Transverse colon (tissue), 4 donors: ENCODE data around the gene PINK1. TPM values are rescaled to one million over a fixed set of nuclear protein-coding genes. Genes with fewer than 3 reads are reported as not detected.

Source experiments
- DNase-seq: peaks from one replicate; pipeline ENCODE4 v3.0.0-alpha.2; 2019
- H3K27ac ChIP-seq, 4 donors: fragments of 200-600 bp; sonication (generic); 2 replicates each; pipeline ENCODE4 v1.5.1; 2016 to 2018; ENCODE audit warnings: inconsistent platforms in 4 of 4
- H3K27me3 ChIP-seq: fragments of 200-600 bp; sonication (generic); 2 replicates; pipeline ENCODE4 v1.5.1; 2017; ENCODE audit warnings: inconsistent platforms
- H3K36me3 ChIP-seq, 4 donors: fragments of 200-600 bp; sonication (generic); 2 replicates each; pipeline ENCODE4 v1.5.1; 2017 to 2019; ENCODE audit warnings: inconsistent platforms in 4 of 4
- H3K4me1 ChIP-seq, 4 donors: fragments of 200-600 bp; sonication (generic); 2 replicates each; pipeline ENCODE4 v1.5.1; 2017 to 2020; ENCODE audit warnings: inconsistent platforms in 4 of 4
- H3K4me3 ChIP-seq, 4 donors: fragments of 200-600 bp; sonication (generic); 1 replicate in 1 of 4; 2 replicates in 3 of 4; pipeline versions ENCODE4 v1.5.1 to v1.6.1; 2017 to 2019; ENCODE audit warnings: inconsistent platforms in 4 of 4
- H3K9me3 ChIP-seq, 2 donors: fragments of 200-600 bp; sonication (generic); 2 replicates each; pipeline ENCODE4 v1.5.1; 2017 to 2019; ENCODE audit warnings: inconsistent platforms in 2 of 2
- CTCF ChIP-seq, 5 experiments: fragments of 200-600 bp in 3 of 5; fragments of 450-650 bp in 2 of 5; sonication (generic) in 3 of 5; IDR thresholded peaks; 1 replicate in 2 of 5; 2 replicates in 3 of 5; pipeline ENCODE4 v1.5.1; 2016 to 2017; ENCODE audit warnings: antibody characterized with exemption in 5 of 5, inconsistent platforms in 3 of 5, mild to moderate bottlenecking in 2 of 5, moderate library complexity in 1 of 5
- EP300 ChIP-seq: sonication (generic); formaldehyde crosslinking; IDR thresholded peaks from one replicate; pipeline ENCODE4 v1.6.1; 2017; ENCODE audit warnings: antibody characterized with exemption, low read depth
- POLR2A ChIP-seq: fragments of 450-650 bp; IDR thresholded peaks from one replicate; pipeline ENCODE4 v1.6.1; 2016; ENCODE audit warnings: antibody characterized with exemption, mild to moderate bottlenecking, moderate library complexity
- POLR2AphosphoS5 ChIP-seq, 3 donors: sonication (generic); formaldehyde crosslinking; IDR thresholded peaks; one replicate each; pipeline ENCODE4 v1.6.1; 2016; ENCODE audit warnings: antibody characterized with exemption in 3 of 3
- WGBS, 2 donors: methylation state at CpG; one replicate each; pipeline ENCODE4 v1.1.5; 2018; ENCODE audit warnings: low coverage in 1 of 2; 5-methylcytosine and 5-hydroxymethylcytosine counted together
- in situ Hi-C, 4 donors: fragments of 200-750 bp; cut with MboI; loops; one replicate each; pipeline versions ENCODE4 v1.15.0 to v1.15.1; 2017; ENCODE audit warnings: low sequenced_read_pairs in 3 of 4, low pct_ligation_motif_present in 1 of 4, low pct_unique_long_range_greater_than_20kb in 1 of 4
- intact Hi-C: fragments of 100-400 bp; cut with DNase I; formaldehyde crosslinking; loops from one replicate; pipeline ENCODE4 v1.15.1; 2023; ENCODE audit warnings: low total_unique reads
- total RNA-seq, 4 donors: library from RNA; depleted of rRNA; stranded (reverse); fragments of >200 nt; gene quantifications; one replicate each; pipeline ENCODE4 v1.1.0, GENCODE V29; 2016

Gene PINK1
- total RNA-seq, 4 donors from 2014 or later: 122 to 235 (median 192) TPM

DNA sequence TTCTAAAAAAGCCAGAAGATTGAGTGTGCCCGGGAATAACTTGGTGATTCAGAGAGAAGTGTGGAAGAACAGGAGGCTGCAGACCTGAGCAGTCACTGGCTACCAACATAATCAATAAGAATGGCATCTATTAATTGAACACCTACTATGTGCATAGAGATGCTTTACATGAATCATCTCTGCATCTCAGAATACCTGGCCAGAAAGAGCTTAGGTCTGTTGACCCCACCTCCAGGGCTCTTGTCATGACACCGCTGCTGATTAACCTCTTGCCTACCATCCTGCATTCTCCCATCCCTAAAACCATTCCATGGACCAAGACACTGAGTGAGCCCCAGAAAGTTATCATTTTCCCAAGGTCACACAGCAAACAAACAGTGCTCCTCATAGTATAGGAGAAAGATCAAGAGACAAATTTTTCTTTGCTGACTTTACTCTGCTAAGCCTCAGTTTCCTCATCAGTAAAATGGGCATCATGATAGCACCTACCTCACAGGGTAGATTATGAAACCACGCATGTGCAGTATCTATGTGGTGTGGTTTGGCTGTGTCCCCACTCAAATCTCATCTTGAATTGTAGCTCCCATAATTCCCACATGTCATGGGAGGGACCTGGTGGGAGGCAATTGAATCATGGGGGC, 16.3 kb upstream of the PINK1 start:
- WGBS, 2 donors: 75% methylated on average over 3 of the region's 3 CpGs
- TF ChIP-seq POLR2A (no peak), EP300 (no peak), CTCF (IDR thresholded peaks at IDR 0.05) (no peak)
- Histone ChIP-seq H3K4me3 (no peak overlapping the region), H3K9me3 (no peaks in the 10 kb centered on the region), H3K27me3 (no peaks in the 10 kb centered on the region), H3K27ac (peak overlapping the region in 1 of 4 donors; percentile 14), H3K4me1 (peaks cover 9 to 27% (median 16%) of the 10 kb centered on the region in 4 donors), H3K36me3 (no peaks in the 10 kb centered on the region)
- DNase-seq: no peak
- in situ Hi-C loops: no loop called here
- intact Hi-C loops: no loop called here

DNA sequence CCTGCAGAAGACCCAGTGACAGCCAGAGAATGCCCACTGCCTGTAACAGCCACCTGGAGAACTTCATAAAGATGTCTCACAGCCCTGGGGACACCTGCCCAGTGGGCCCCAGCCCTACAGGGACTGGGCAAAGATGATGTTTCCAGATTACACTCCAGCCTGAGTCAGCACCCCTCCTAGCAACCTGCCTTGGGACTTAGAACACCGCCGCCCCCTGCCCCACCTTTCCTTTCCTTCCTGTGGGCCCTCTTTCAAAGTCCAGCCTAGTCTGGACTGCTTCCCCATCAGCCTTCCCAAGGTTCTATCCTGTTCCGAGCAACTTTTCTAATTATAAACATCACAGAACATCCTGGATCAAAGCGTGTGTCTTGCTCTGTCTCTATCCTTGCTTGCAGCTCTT, 14.7 kb upstream of the PINK1 start:
- in situ Hi-C loops: no loop called here
- DNase-seq: no peak

DNA sequence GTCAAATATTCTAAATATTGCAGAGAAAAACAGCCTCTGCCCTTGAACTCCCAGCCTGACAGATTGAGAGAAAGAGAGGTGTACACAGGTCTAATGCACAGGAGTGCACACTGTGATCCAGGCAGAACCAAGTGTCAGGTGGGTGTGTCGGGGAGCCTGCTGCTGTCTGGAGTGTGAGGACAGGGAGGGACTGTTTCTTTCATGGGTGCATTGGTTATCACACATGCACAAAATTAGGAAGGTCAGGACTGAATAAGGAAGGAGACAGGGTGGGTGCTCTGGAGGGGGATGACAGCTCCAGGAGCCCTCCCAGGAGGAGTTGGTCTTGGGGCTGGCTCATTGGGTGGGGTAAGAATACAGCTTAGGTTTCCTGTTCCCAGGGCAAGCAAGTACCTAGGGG, 13.3 kb upstream of the PINK1 start:
- H3K4me1 ChIP-seq: peaks cover 0 to 4% (median 0%) of the 10 kb centered on the region in 4 donors

More for the DNA sequence above, 14.7 kb upstream of the PINK1 start:
- intact Hi-C loops: no loop called here
- no peaks in the 10 kb centered on the region for H3K9me3 ChIP-seq
- TF ChIP-seq EP300: no peak
- no peak for TF ChIP-seq CTCF (IDR thresholded peaks at IDR 0.05)
- TF ChIP-seq POLR2AphosphoS5 (IDR thresholded peaks at IDR 0.05): no peak
- no peak for TF ChIP-seq POLR2A
- H3K27me3 ChIP-seq: no peaks in the 10 kb centered on the region
- no peak overlapping the region for H3K4me3 ChIP-seq
- no peaks in the 10 kb centered on the region for H3K36me3 ChIP-seq
- H3K27ac ChIP-seq: no peak overlapping the region
- WGBS, 2 donors: 56% methylated on average over 4 of the region's 4 CpGs; no CpG with 5 or more reads in 1 of the 2 donors
- peaks cover 9 to 18% (median 9%) of the 10 kb centered on the region in 4 donors for H3K4me1 ChIP-seq

GRCh38 chr1:20621012-20621411, 12.2 kb upstream of the PINK1 start:
- Histone ChIP-seq H3K9me3 (no peaks in the 10 kb centered on the region), H3K27ac (no peak overlapping the region), H3K4me1 (peaks cover 0 to 4% (median 0%) of the 10 kb centered on the region in 4 donors), H3K4me3 (no peak overlapping the region), H3K27me3 (no peaks in the 10 kb centered on the region), H3K36me3 (no peaks in the 10 kb centered on the region)
- 77 to 82% methylated on average over 4 to 6 of the region's 6 CpGs for WGBS, 2 donors
- intact Hi-C loops: no loop called here
- DNase-seq: no peak
- in situ Hi-C loops: no loop called here
- TF ChIP-seq POLR2A: no peak
- no peak for TF ChIP-seq POLR2AphosphoS5 (IDR thresholded peaks at IDR 0.05)
- TF ChIP-seq CTCF (IDR thresholded peaks at IDR 0.05): no peak
- no peak for TF ChIP-seq EP300

More for the DNA sequence above, 13.3 kb upstream of the PINK1 start:
- TF ChIP-seq EP300: no peak
- TF ChIP-seq POLR2AphosphoS5 (IDR thresholded peaks at IDR 0.05): no peak
- no peak for TF ChIP-seq CTCF (IDR thresholded peaks at IDR 0.05)
- no peak for TF ChIP-seq POLR2A
- no peak for DNase-seq
- H3K27me3 ChIP-seq: no peaks in the 10 kb centered on the region
- no peaks in the 10 kb centered on the region for H3K36me3 ChIP-seq
- H3K9me3 ChIP-seq: no peaks in the 10 kb centered on the region
- intact Hi-C loops: no loop called here
- H3K27ac ChIP-seq: no peak overlapping the region
- WGBS, 2 donors: 71 to 81% methylated on average over 1 of the region's 1 CpG
- no peak overlapping the region for H3K4me3 ChIP-seq
- in situ Hi-C loops: no loop called here
